Measurements from ENCODE around the gene MGAT4B.

DNA sequence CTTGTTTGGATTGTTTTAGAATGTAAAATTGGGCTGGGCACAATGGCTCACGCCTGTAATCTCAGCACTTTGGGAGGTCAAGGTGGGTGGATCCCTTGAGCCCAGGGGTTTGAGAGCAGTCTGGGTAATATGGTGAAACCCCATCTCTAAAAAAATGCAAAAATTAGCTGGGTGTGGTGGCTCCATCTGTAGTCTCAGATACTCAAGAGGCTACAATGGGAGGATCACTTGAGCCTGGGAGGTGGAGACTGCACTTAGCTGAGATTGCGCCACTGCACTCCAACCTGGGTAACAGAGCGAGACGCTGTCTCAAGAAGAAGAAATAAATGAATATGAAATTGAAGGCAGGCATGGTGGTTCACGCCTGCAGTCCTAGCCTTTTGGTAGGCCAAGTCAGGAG, 52.7 kb downstream of the MGAT4B start:
- no peak for TF ChIP-seq GATA2 (IDR thresholded peaks at IDR 0.05; ENCODE audit: low read depth, low read length)
- no peak for TF ChIP-seq GATA3 (IDR thresholded peaks at IDR 0.05; ENCODE audit: low read depth, low read length)
